Lower leg skin (tissue), 3 donors: ENCODE data around the gene ERC2.

Experiments
- CTCF ChIP-seq, 3 donors: fragments of 450-650 bp; IDR thresholded peaks; one replicate each; pipeline ENCODE4 v1.5.1; 2016; ENCODE audit warnings: antibody characterized with exemption in 3 of 3, mild to moderate bottlenecking in 3 of 3, moderate library complexity in 2 of 3
- POLR2A ChIP-seq, 2 donors: fragments of 450-650 bp; IDR thresholded peaks; one replicate each; pipeline ENCODE4 v1.6.1; 2016 to 2017; ENCODE audit warnings: antibody characterized with exemption in 2 of 2, mild to moderate bottlenecking in 1 of 2, moderate library complexity in 1 of 2

GRCh38 chr3:56113231-56113630 lies 355.0 kb downstream of the ERC2 start:
- TF ChIP-seq CTCF (IDR thresholded peaks at IDR 0.05) (no peak), POLR2A (IDR thresholded peaks at IDR 0.05) (no peak)
